Endothelial cell (in vitro differentiated cells): ENCODE measurements around the gene NOLC1. TPM values are rescaled to one million over a fixed set of nuclear protein-coding genes. Genes with fewer than 3 reads are reported as not detected.

Source experiments
- DNase-seq: peaks from one replicate; pipeline ENCODE4 v3.0.0; 2021; ENCODE audit warnings: low spot score
- H3K27ac Mint-ChIP-seq: one replicate; pipeline ENCODE4 v1.8.0; 2021; ENCODE audit warnings: mixed read lengths, inconsistent platforms; ENCODE audit not compliant: unreplicated experiment
- H3K27me3 Mint-ChIP-seq: one replicate; pipeline ENCODE4 v1.8.0; 2021; ENCODE audit warnings: mild to moderate bottlenecking, moderate library complexity, mixed read lengths, inconsistent platforms; ENCODE audit not compliant: unreplicated experiment
- H3K36me3 Mint-ChIP-seq: one replicate; pipeline ENCODE4 v1.8.0; 2021; ENCODE audit warnings: mild to moderate bottlenecking, low read depth, mixed read lengths, inconsistent platforms; ENCODE audit not compliant: unreplicated experiment
- H3K4me1 Mint-ChIP-seq: one replicate; pipeline ENCODE4 v1.8.0; 2021; ENCODE audit warnings: mild to moderate bottlenecking, mixed read lengths, inconsistent platforms; ENCODE audit not compliant: unreplicated experiment
- H3K4me3 Mint-ChIP-seq: one replicate; pipeline ENCODE4 v1.8.0; 2021; ENCODE audit warnings: mild to moderate bottlenecking, mixed read lengths, inconsistent platforms; ENCODE audit not compliant: unreplicated experiment
- H3K9me3 Mint-ChIP-seq: one replicate; pipeline ENCODE4 v1.8.0; 2021; ENCODE audit warnings: mixed read lengths, inconsistent platforms; ENCODE audit not compliant: unreplicated experiment
- CTCF ChIP-seq: fragments of 200-600 bp; sonication (generic); IDR thresholded peaks from one replicate; pipeline ENCODE4 v1.5.0; 2021; ENCODE audit warnings: antibody characterized with exemption; ENCODE audit not compliant: unreplicated experiment
- long read RNA-seq: library from polyadenylated mRNA; unstranded; transcript quantifications from one replicate; pipeline ENCODE4 v2.0.0, GENCODE V29; 2020; ENCODE audit not compliant: unreplicated experiment
- total RNA-seq: library from RNA; stranded (reverse); fragmentation: NEBNext Ultra II Directional; extraction: Animal tissue kit (Norgen Biotek cat#: 25700); gene quantifications from one replicate; pipeline ENCODE4 v1.2.1, GENCODE V29; 2021; ENCODE audit not compliant: unreplicated experiment

Gene NOLC1
- 43.2 TPM for total RNA-seq
- long read RNA-seq, partial matches to known transcripts = 10 of 25 reads
- long read RNA-seq, other reads (novel, unspliced or antisense) = 7 of 25 reads

GRCh38 chr10:102151774-102152544 is at the start of gene NOLC1:
Gene NOLC1, plus strand, starts transcription at chr10:102152389. Its CDS starts 22 bp downstream, at chr10:102152411.
- Mint-ChIP-seq H3K27ac (peak within 1 kb of the TSS; percentile 74), H3K4me1 (peaks cover 15% of the 10 kb centered on the region), H3K27me3 (peaks cover 7% of the 10 kb centered on the region), H3K9me3 (no peaks in the 10 kb centered on the region), H3K4me3 (peak within 1 kb of the TSS; percentile 90), H3K36me3 (peaks cover 28% of the 10 kb centered on the region)
- peak; percentile 98 for DNase-seq
- TF ChIP-seq CTCF = no peak

DNA sequence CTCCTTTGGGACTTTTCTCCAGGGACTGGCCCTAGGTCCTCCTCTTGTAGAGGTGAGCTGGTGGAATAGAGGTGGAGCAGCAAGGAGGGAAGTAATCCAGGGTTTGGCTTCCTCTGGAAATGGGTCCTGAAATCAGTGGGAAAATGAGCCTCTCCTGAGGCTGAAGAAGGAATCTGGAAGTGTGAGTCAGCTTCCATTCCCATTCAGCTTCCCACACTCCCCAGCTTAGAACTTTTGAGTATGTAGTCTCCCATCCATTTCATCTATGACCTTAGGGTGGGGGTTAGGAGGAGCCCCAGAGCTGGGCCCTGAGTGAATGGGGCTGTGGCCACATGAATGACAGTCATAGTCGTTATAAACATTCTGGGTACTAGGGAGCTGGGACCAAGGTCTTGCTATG is 49.8 kb upstream of the NOLC1 start:
- H3K27ac Mint-ChIP-seq = no peak overlapping the region
- peaks cover 21% of the 10 kb centered on the region for H3K4me1 Mint-ChIP-seq
- no peak overlapping the region for H3K4me3 Mint-ChIP-seq
- peaks cover 17% of the 10 kb centered on the region for H3K36me3 Mint-ChIP-seq
- peaks cover 5% of the 10 kb centered on the region for H3K27me3 Mint-ChIP-seq
- no peaks in the 10 kb centered on the region for H3K9me3 Mint-ChIP-seq
- no peak for TF ChIP-seq CTCF
- DNase-seq = no peak

GRCh38 chr10:102106998-102107397 is 45.2 kb upstream of the NOLC1 start:
- no peak overlapping the region for H3K27ac Mint-ChIP-seq
- H3K36me3 Mint-ChIP-seq = peaks cover 41% of the 10 kb centered on the region
- no peak for DNase-seq
- H3K4me1 Mint-ChIP-seq = peaks cover 44% of the 10 kb centered on the region
- no peak overlapping the region for H3K4me3 Mint-ChIP-seq
- no peak for TF ChIP-seq CTCF
- H3K27me3 Mint-ChIP-seq = peaks cover 11% of the 10 kb centered on the region
- H3K9me3 Mint-ChIP-seq = no peaks in the 10 kb centered on the region

GRCh38 chr10:102109166-102110116 is 42.7 kb upstream of the NOLC1 start:
- H3K4me1 Mint-ChIP-seq = peaks cover 57% of the 10 kb centered on the region
- no peak for TF ChIP-seq CTCF
- H3K9me3 Mint-ChIP-seq = no peaks in the 10 kb centered on the region
- peaks cover 17% of the 10 kb centered on the region for H3K27me3 Mint-ChIP-seq
- DNase-seq = no peak
- H3K36me3 Mint-ChIP-seq = peaks cover 41% of the 10 kb centered on the region
- peak overlapping the region; percentile 80 for H3K4me3 Mint-ChIP-seq
- H3K27ac Mint-ChIP-seq = peak overlapping the region; percentile 30
